Activated naive CD4-positive, alpha-beta T cell treated with anti-CD3 and anti-CD28 coated beads, Interleukin-2, amount 10 ng/mL, durations not matched to agents 7 days and 5 days (primary cell): ENCODE measurements around the gene TRIO.

ENCODE experiments used
- CTCF ChIA-PET: fragments of 350-600 bp; sonication (Branson Sonifier 250); formaldehyde crosslinking; loops from one replicate; lab custom pipeline; 2021; ENCODE audit warnings: antibody characterized with exemption; lab: Charles Lee
- DNase-seq: peaks from one replicate; pipeline ENCODE4 v3.0.0-alpha.2; 2020
- H3K27ac Mint-ChIP-seq: one replicate; pipeline ENCODE4 v1.8.0; 2021; ENCODE audit warnings: mild to moderate bottlenecking, moderate library complexity, mixed read lengths
- H3K27me3 Mint-ChIP-seq: one replicate; pipeline ENCODE4 v1.8.0; 2021; ENCODE audit warnings: mild to moderate bottlenecking, mixed read lengths
- H3K36me3 Mint-ChIP-seq: one replicate; pipeline ENCODE4 v1.8.0; 2021; ENCODE audit warnings: mixed read lengths
- H3K4me1 Mint-ChIP-seq: one replicate; pipeline ENCODE4 v1.8.0; 2021; ENCODE audit warnings: mixed read lengths
- H3K4me3 Mint-ChIP-seq: one replicate; pipeline ENCODE4 v1.8.0; 2021; ENCODE audit warnings: mild to moderate bottlenecking, moderate library complexity, mixed read lengths
- H3K9me3 Mint-ChIP-seq: one replicate; pipeline ENCODE4 v1.8.0; 2021; ENCODE audit warnings: mixed read lengths

Gene TRIO

DNA sequence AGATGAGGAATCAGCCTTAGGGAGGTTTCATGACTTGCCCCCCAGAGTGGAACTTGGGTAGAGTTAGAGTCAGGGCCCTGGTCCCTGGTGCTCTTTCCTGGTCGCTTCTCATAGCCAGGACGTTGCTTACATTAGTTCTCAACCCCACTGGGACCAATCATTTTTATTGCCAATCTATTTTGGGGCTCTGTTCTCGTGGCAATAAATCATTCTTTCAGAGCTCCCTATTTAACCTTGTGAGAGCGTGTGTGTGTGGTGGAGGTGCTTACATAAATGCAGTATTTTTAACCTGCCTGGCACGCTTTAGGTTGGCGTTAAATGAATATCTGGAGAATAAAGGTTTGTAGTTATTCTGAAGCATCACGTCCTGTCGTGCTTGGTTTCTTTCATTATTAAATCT is 4.1 kb downstream of the TRIO start:
- Mint-ChIP-seq H3K27me3 (peaks cover 65% of the 10 kb centered on the region), H3K4me3 (no peak overlapping the region), H3K36me3 (no peaks in the 10 kb centered on the region), H3K9me3 (no peaks in the 10 kb centered on the region), H3K4me1 (peaks cover 13% of the 10 kb centered on the region), H3K27ac (no peak overlapping the region)
- DNase-seq, result no peak
- CTCF ChIA-PET, result no interaction called here

DNA sequence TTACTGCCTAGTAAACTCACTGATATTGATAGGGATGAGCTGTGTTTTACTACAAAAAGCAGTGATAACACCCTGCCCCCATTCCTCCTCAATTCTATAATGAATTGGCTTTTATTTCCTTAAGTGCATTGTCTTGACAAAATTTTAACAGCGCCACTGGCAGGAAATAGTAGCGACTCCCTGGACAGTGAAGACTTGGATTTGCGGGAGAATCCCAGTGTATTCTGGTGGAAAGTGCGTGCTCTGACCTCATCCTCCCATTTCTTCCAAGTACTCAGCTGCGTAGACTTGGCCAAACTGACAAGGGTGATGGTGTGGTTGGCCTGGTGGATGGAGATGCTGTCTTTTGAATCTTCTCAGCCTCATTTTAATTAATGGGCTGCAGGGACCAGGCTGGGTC is 5.3 kb downstream of the TRIO start:
- Mint-ChIP-seq H3K4me3 (no peak overlapping the region), H3K27ac (no peak overlapping the region), H3K4me1 (peaks cover 9% of the 10 kb centered on the region), H3K36me3 (no peaks in the 10 kb centered on the region), H3K9me3 (no peaks in the 10 kb centered on the region), H3K27me3 (peaks cover 65% of the 10 kb centered on the region)
- CTCF ChIA-PET, result no interaction called here
- no peak for DNase-seq

DNA sequence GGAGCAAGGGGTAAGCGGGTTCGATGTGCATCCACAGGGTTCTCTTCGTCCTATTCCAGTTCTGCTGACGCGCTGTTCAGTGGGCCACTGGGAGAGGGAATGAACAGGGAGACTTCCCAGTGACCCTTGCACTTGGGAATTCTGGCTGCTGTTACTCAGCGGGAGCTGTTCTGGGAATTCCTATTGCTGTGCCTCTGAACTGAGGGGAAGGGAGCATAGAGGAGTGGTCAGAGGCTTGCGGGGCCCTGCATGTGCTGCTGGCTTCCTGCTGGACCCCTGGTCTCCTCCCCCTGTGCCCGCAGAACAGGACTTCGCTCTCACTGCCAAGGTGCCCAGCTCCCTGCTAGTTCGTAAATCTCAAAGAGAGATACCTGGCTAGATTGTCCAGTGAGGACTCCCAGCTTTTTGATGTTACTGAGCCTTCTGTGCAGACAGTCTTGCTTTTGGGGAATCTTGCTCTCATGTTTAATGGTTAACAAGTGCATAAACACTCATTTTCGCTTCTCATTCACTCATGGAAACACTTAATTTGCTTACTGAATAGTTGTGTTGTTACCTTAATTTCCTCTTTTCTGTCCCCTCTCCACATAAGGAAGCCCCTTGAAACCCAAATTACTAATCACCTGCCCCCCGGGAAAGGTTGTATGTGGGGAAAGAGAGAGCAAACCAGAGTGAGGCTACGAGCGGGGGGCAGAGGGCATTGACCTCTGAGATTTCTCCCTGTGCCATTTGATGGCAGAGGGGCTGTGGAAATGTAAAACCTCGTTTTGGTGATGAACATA is 5.9 kb downstream of the TRIO start:
- peaks cover 67% of the 10 kb centered on the region for H3K27me3 Mint-ChIP-seq
- no peak overlapping the region for H3K4me3 Mint-ChIP-seq

DNA sequence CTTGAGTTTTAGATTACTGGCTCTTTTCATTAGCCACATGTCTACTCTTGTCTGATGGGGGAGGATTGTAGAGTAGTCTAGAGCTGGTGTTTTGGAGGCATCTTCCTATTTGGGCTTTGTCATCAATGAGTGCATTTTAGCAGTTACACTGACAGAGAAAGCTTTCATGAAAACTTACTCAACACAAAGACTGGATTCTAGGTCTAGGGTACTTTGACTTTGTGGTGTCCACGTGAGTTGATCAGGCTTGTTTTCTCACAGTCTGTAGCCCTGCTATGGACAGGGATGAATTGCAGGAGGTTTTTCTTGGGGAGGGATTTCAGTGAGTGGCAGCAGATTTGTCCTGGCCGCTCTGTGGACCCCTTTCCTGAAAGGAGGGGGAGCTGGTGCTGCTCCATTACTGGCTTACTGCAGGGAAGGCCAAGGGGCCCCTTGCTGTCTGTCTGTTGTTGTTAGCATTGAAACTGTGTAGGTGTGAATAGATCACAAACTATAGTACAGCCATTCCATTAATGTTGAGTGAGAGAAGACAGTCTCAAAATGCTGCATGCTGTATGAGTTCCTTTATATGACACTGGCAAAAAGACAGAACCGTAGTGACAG is 6.6 kb downstream of the TRIO start:
- no peak for DNase-seq
- CTCF ChIA-PET, result no interaction called here
- Mint-ChIP-seq H3K4me3 (no peak overlapping the region), H3K27me3 (peaks cover 63% of the 10 kb centered on the region), H3K4me1 (peaks cover 5% of the 10 kb centered on the region), H3K36me3 (no peaks in the 10 kb centered on the region), H3K27ac (no peak overlapping the region), H3K9me3 (no peaks in the 10 kb centered on the region)

More for the DNA sequence above, 5.9 kb downstream of the TRIO start:
- CTCF ChIA-PET, result no interaction called here
- Mint-ChIP-seq H3K27ac (no peak overlapping the region), H3K4me1 (peaks cover 8% of the 10 kb centered on the region), H3K9me3 (no peaks in the 10 kb centered on the region), H3K36me3 (no peaks in the 10 kb centered on the region)
- DNase-seq, result no peak

DNA sequence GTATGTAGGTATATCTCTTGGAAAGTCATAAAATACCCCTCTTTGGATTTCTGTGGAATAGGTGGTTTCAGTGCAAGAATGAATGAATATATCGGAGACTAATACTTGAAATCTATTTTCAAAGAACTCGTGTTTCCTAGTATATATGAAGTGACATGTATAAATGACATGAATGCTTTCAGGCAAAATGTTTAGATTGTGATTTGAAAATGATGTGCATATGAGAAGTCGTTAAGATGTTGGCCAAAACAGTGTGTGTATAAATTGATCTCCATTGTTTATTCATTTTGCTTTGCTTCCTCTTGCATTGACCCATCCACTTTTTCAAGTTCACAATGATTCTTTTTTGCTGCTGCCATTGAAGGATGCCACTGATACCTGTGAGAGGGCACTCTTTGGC is 8.3 kb downstream of the TRIO start:
- Mint-ChIP-seq H3K27me3 (peaks cover 47% of the 10 kb centered on the region), H3K4me3 (no peak overlapping the region), H3K9me3 (no peaks in the 10 kb centered on the region), H3K4me1 (no peaks in the 10 kb centered on the region), H3K36me3 (no peaks in the 10 kb centered on the region), H3K27ac (no peak overlapping the region)
- no peak for DNase-seq
- CTCF ChIA-PET, result no interaction called here

DNA sequence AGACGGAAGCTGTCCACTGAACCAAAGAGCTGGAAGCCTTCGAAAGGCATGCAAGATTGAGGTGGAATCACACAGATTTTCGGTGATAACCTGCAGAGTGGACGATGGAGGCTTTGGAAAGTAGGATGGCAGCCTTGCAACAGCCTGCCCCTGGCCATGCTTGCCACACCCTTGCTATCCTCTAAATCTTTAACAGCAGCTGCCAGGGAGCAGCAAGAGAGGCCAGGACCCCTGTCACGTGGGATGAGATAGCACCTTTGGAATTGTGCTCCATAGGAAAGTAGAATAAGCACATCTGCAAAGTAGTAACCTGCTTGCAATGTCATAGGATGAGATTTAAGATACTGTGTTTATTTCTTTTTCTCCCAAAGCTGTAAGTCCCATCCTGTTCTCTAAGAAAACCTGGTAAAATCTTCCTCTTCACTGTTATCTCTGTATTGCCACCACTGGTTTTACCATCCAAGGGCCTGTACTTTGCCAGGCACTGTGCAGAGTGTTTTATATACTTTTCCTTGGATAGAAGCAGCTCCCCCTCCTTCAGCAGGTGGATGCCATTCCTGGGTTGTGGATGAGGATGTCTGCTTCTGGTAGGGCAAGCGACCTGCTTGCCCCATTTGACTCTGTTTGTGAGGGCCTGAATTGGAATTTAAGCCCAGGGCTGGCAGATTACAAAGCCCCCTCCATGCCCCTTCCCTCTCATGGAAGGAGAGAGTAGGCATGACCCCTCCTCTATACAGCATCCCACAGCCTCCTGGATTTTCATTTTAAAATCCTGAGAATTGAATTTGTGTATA is 10.1 kb downstream of the TRIO start:
- Mint-ChIP-seq H3K27me3 (peaks cover 38% of the 10 kb centered on the region), H3K4me1 (no peaks in the 10 kb centered on the region), H3K4me3 (no peak overlapping the region), H3K9me3 (no peaks in the 10 kb centered on the region), H3K36me3 (no peaks in the 10 kb centered on the region), H3K27ac (no peak overlapping the region)
- no peak for DNase-seq
- CTCF ChIA-PET, result interaction anchor here (0.9 kb wide), 1 partner anchor 496 kb away, joined by 3 read pairs; no protein-coding TSS in a partner anchor

GRCh38 chr5:14153932-14154731 is 11.0 kb downstream of the TRIO start:
- no peaks in the 10 kb centered on the region for H3K4me1 Mint-ChIP-seq
- no peak for DNase-seq
- H3K4me3 Mint-ChIP-seq, result no peak overlapping the region

GRCh38 chr5:14155075-14155474 is 11.9 kb downstream of the TRIO start:
- Mint-ChIP-seq H3K36me3 (no peaks in the 10 kb centered on the region), H3K9me3 (no peaks in the 10 kb centered on the region), H3K4me3 (no peak overlapping the region), H3K27me3 (peaks cover 20% of the 10 kb centered on the region), H3K27ac (no peak overlapping the region), H3K4me1 (no peaks in the 10 kb centered on the region)
- CTCF ChIA-PET, result no interaction called here
- DNase-seq, result no peak

More at GRCh38 chr5:14153932-14154731, 11.0 kb downstream of the TRIO start:
- H3K27ac Mint-ChIP-seq, result no peak overlapping the region
- H3K9me3 Mint-ChIP-seq, result no peaks in the 10 kb centered on the region
- CTCF ChIA-PET, result interaction anchor here (0.9 kb wide), 1 partner anchor 495 kb away, joined by 3 read pairs; no protein-coding TSS in a partner anchor
- peaks cover 30% of the 10 kb centered on the region for H3K27me3 Mint-ChIP-seq
- no peaks in the 10 kb centered on the region for H3K36me3 Mint-ChIP-seq

GRCh38 chr5:14155739-14156138 is 12.6 kb downstream of the TRIO start:
- Mint-ChIP-seq H3K9me3 (no peaks in the 10 kb centered on the region), H3K4me1 (no peaks in the 10 kb centered on the region), H3K4me3 (no peak overlapping the region), H3K27me3 (peaks cover 18% of the 10 kb centered on the region), H3K27ac (no peak overlapping the region), H3K36me3 (no peaks in the 10 kb centered on the region)
- no peak for DNase-seq
- CTCF ChIA-PET, result no interaction called here

DNA sequence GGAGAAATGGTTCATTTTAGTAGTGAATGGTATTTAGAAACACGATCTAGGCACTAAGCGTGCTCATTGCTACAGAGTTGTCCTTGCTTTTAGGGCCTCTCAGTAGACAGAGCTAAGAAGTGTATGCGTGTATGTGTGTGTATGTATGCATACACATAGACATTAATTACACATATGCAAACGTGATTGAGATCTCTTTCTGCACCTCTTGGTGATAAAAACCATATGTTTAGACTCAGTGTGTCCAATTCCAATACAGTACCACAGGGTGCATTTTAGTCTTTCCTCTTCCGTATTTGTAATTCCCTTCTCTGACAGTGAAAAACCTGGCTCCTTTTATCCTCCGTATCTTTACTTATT is 13.1 kb downstream of the TRIO start:
- H3K4me1 Mint-ChIP-seq, result no peaks in the 10 kb centered on the region
- H3K36me3 Mint-ChIP-seq, result no peaks in the 10 kb centered on the region
- DNase-seq, result no peak
- H3K4me3 Mint-ChIP-seq, result no peak overlapping the region
- peaks cover 18% of the 10 kb centered on the region for H3K27me3 Mint-ChIP-seq
- CTCF ChIA-PET, result no interaction called here
- no peak overlapping the region for H3K27ac Mint-ChIP-seq
- H3K9me3 Mint-ChIP-seq, result no peaks in the 10 kb centered on the region

GRCh38 chr5:14156650-14157492 is 13.7 kb downstream of the TRIO start:
- no peak for DNase-seq
- CTCF ChIA-PET, result no interaction called here
- Mint-ChIP-seq H3K9me3 (no peaks in the 10 kb centered on the region), H3K36me3 (no peaks in the 10 kb centered on the region), H3K4me1 (no peaks in the 10 kb centered on the region), H3K4me3 (no peak overlapping the region), H3K27me3 (peaks cover 18% of the 10 kb centered on the region), H3K27ac (no peak overlapping the region)

- no peak overlapping the region for H3K27ac Mint-ChIP-seq
- peaks cover 18% of the 10 kb centered on the region for H3K27me3 Mint-ChIP-seq
- no peak for DNase-seq
- no peak overlapping the region for H3K4me3 Mint-ChIP-seq
- no peaks in the 10 kb centered on the region for H3K36me3 Mint-ChIP-seq
- H3K9me3 Mint-ChIP-seq, result no peaks in the 10 kb centered on the region
- H3K4me1 Mint-ChIP-seq, result no peaks in the 10 kb centered on the region
- CTCF ChIA-PET, result no interaction called here
These were observed 14.3 kb downstream of the TRIO start for GRCh38 chr5:14157493-14157782.

- no peak for DNase-seq
- Mint-ChIP-seq H3K27me3 (peaks cover 3% of the 10 kb centered on the region), H3K9me3 (no peaks in the 10 kb centered on the region), H3K27ac (no peak overlapping the region), H3K36me3 (no peaks in the 10 kb centered on the region), H3K4me1 (no peaks in the 10 kb centered on the region), H3K4me3 (no peak overlapping the region)
- CTCF ChIA-PET, result interaction anchor here (0.8 kb wide), 1 partner anchor 16 kb away, joined by 7 read pairs; the partner anchor contains the start of gene TRIO
These were observed 15.9 kb downstream of the TRIO start for GRCh38 chr5:14158890-14159666.
